ENCODE data around the gene ITGA7.

DNA sequence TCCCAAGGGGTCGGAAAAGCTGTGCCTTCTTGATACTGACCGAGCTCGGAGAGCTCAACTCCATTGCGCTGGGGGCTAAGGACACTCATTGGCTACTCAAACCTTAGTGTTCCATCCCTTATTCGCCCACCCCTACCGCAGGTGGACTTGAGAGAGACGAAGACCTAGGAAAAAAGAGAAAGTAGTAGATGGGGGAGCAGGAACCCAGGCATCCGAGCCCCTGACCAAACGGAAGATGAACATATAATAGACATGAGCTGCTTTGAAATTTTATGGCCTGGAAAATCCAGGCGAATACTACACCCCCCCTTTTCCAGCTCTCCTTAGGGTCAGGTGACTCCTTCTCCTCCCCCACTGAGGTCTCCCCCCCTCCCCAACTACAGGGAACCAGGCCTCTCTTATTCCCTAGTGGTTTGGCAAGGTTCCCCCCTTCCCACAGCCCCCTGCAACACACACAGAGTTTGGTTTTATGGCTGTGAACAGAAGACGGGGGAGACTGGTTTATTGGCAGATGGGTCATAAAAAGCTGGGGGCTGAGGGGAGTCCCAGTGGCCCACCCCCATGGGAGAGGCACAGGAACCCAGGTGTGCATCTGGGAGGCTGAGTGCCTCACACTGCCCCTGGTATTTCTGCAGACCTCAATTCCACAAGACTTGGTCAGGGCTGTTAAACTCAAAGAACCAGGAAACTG is 36.8 kb upstream of the ITGA7 start:
- TF ChIP-seq RAD21 (IDR thresholded peaks at IDR 0.05; ENCODE audit: low read depth) (no peak), TEAD4 (IDR thresholded peaks at IDR 0.05) (no peak)

Measured in Ishikawa (cell line).